COLO668 (cell line): ENCODE measurements around the gene PANK1.
"Not testable (repeated sequence)": the region's sequence is repeated elsewhere in the genome, so short reads cannot be mapped to it uniquely, and the experiment has no call there.

Source experiments
- DNase-seq: peaks from one replicate; lab custom pipeline; 2025; ENCODE audit not compliant: unreplicated experiment; lab: John Stamatoyannopoulos, UW

Gene PANK1

DNA sequence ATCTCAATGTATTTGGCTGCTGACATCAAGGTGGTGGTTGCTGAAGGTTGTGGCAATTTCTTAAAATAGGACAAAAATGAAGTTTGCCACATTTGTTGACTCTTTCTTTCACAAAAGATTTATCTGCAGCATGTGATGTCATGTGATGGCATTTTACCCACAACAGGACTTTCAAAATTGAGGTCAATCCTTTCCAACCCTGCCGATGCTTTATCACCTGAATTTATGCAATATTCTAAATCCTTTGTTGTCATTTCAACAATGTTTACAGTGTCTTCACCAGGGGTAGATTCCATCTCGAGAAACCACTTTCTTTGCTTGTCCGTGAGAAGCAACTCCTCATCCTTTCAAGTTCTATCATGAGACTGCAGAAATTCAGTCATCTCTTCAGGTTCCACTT, 69.0 kb downstream of the PANK1 start:
- DNase-seq, result no peak

DNA sequence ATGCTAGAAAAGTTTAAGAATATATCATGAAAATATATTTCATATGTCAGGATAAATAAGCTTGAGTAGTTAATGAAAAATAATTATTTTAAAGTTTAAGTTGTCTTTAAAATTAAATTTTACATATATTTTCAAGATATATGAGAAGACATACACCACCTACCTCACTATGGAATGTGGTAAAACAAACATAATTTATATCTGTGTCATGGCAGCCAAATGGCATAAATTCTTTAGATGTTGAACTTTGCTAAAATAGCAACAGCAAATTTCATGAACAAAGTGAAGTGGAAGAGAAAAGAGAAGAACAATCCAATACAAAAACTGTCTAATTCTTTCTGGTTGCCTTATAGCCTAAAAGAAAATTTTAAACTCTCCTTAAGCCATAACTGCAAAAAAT, 70.0 kb downstream of the PANK1 start:
- DNase-seq, result no peak

DNA sequence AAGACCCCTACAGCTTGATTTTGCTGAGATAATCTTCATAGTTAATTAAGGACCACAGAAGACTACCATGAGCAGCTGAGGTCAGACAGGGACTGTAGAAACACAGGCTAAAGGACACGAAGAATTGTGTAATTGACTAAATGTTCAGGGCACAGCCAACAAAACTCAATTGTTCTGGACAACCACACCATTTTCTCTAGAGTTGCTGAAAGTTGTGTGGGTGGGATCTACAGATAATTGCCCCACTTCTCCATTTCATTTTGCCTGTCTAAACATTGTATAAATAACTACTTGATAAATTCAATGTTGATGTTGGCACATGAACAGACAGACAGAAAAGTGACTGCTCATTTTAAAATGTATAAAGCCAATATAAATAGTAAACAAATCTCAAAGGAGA, 70.7 kb downstream of the PANK1 start:
- DNase-seq, result no peak

DNA sequence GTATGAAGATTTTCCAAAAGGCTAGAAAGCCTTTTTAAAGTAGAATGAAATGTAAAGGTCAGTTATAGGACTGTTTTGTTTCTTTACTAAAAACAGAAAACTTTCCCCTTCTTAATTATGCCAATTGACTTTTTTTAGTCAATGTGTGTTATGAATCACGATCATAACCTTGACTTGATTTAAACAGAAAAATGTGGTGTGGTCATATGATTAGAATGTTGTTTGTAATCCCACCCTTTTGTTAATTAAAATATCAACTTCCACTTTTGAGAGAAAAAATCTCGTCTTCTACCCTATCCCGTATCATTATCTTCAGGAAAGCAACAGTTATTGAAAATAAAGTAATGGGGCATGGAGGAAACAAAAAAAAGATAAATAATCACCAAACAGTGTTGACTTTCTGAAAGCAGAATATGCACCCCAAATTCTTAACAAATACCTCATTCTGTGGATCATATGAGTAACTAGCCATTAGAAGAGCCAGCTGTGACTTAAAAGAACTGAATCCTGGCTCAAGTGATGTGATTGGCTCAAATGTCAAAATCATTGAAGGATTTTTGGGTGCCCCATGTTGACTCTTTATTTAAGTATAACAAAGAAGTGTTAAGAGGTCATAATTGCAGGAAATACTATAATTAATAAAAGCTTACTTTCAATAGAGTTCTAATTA, 77.3 kb downstream of the PANK1 start:
- DNase-seq, result no peak

GRCh38 chr10:89566992-89567391, 78.0 kb downstream of the PANK1 start:
- DNase-seq, result no peak

GRCh38 chr10:89566095-89566950, 78.7 kb downstream of the PANK1 start:
- DNase-seq, result no peak

DNA sequence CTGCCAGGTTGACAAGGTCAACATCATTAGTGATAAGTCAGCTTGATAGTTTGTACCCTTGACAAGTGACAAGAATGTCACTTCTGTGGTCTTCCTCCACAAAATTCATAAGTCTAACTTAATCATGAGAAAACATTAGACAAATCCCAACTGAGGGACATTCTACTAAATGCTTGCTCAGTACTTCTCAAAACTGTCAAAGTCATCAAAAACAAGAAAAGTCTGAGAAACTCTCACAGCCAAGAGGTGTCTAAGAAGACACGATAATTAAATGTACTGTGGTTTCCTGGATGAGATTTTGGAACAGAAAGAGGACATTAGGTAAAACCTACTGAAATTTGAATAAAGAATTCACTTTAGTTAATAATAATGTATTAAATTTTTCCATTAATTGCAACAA, 79.9 kb downstream of the PANK1 start:
- no peak for DNase-seq

DNA sequence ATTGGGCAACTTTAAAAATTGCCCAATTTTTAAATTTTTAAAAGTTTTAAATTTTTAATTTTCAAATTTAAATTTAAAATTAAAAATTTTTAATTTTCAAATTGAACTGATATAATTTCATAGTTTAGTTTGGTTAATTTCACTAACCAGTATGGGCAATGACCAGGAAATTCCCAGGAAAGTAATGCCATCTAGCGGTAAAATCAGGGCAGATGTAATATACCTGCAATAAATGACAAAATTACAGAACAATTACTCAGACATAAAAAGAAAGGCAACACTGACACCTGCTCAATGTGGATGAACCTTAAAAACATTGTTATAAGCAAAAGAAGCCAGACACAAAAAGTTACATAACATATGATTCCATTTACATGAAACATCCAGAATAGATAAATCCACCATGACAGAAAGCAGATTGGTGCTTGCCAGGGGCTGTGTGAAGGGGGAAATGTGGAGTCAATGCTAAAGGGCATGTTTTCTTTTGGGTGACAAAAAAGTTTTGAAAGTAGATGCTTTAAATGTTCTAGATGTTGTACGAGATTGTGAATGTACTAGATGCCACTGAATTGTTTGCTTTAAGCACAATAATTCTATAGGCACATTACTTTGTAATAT, 81.1 kb downstream of the PANK1 start:
- DNase-seq, result peak; percentile 4

GRCh38 chr10:89563311-89563710, 81.7 kb downstream of the PANK1 start:
- no peak for DNase-seq

DNA sequence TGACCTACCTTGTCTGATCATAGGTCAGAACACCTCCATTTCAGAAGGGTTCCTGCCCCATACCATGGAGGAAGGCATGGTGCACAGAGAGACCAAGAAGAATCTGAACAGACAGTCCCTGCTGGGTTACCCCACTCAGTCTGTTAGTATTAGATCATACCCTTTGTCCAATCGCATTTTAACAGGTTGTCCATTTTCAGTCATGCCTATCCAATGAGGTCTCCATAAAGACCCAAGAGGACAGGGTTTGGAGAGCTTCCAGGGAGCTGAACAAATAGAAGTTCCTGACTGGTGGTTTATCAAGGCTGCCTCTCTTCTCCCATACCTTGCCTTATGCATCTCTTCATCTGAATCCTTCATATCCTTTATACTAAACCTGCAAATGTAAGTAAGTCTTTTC, 88.4 kb downstream of the PANK1 start:
- no peak for DNase-seq

DNA sequence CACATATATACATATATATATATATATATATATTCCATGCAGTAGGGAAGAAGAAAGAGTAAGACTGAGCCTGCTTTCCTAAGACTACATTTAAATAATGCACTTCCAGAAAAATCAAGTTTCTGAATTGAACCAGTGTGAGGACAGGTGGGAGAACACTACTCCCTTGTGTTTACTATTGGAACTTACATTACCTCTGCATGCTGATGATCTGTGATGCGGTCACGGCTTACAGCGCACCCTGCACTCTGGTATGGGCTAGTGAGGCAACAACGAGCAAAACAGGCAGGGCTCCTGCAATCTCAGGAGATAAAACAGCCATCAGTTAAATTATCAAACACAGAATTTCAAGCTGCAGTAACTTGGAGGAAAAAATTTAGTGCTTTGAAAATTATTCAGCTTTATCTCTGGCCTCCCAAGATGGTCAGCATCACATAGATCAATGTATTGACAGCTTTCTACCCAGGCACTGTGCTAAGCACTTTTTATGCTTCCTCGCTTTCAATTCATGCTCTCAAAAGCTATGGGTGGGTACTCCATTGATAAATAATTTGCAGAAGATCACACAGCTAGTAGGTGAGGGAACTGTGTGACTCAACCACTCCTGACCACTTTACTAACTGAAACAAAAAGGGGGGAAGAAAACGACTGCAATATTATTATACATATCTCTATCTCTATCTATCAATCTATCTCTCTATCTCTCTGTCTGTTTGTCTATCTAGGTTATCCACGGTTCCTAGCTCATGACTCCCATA, 89.2 kb downstream of the PANK1 start:
- no peak for DNase-seq

DNA sequence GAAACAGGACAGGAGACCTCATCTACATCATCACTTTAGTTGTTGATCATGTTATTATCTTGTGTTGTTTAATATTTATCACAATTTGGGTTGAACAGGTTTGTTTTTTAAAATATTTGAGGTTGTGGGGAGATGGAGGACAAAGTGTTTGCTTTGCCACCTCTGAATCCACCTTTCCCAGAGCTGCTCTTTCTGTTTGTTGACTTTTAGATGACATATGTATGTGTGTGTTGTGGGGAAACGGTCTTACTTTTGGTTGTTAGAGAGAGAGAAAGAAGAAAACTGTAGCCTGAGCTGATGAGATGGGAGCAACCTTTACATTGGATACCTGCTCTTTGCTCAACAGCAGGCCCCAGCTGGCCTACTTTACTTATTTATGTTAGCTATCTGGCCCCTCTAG, 90.6 kb downstream of the PANK1 start:
- no peak for DNase-seq

GRCh38 chr10:89553064-89553734, 91.8 kb downstream of the PANK1 start:
- DNase-seq, result no peak

DNA sequence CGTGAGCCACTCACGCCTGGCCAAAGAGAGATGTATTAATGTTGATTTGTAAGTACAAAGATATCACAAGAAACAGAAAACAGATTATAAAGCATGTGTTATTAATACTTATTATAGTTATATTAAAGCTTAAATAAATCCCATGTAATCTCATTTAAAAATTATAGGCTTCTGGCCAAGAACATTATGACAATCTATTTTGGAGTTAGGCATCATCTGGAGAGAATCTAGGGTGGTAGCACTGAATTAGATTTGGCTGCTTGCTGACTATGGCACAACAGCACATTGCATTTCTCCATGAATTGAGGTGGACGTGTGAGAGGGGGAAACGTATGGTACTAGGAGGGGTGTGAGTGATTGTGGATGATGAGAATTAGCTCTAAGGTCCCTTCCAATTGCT, 92.8 kb downstream of the PANK1 start:
- no peak for DNase-seq

DNA sequence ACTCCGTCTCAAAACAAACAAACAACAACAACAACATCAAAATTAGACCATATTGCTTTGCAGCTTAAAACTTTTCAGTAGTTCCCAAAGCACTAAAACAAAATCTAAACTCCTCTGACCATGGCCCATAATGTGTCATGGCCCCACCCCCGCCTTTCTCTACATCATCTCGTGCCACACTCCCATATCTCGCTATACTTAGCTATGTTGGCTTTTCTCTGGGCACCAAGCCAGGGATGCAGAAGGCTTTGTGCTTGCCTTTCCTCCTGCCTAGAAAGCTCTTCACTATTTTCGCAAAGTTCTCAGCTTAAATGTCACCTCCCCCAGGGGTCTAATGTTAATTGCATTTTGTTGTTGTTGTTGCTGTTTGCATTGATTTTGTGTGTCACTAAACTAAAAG, 94.5 kb downstream of the PANK1 start:
- DNase-seq, result peak; percentile 11

DNA sequence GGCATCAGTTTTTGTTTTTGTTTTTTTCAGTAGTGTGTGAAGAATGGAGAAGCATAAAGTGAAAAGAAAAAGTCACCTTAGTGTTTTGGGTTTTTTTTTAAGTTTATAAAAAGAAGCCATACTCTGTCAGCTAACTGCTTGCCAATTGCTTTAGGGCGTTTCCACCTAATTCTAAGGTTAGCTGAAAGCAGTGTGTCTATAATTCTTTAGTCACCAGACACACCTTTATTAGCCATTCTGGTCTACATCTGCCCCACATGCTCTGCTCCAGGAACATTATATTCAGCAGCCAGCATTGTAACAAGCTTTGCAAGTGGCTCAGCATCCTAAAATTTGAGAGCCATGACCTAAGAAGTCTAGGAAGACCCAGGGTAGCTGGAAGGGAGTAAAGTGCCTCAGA, 95.5 kb downstream of the PANK1 start:
- no peak for DNase-seq

GRCh38 chr10:89548673-89549072, 96.4 kb downstream of the PANK1 start:
- DNase-seq, result no peak

DNA sequence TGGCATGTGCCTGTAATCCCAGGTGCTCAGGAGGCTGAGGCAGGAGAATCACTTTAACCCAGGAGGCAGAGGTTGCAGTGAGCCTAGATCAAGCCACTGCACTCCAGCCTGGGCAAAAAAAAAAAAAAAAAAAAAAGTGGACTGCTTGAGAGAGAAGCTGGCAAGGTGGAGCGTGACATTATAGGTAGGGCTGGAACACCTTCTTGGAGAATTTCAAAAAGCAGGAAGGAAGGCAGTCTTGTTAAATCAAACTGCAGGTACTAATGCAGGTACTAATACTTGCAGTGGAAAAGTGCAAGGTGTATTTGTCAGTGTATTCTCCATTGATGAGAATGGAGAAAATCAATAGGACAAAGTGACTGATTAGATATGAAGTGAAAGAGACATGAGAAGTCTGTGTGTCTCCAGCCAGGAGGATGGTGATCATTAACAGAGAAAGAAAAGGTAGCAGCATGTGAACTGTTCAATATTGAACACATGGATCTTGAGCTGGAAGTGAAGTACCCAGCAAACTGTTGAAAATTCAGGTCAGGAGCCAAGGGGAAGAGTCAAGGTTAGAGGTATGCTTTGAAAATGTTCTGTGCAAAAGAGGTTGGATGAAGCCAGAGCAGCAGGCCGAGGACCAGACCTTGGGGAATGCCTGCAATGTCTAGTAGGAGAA, 97.1 kb downstream of the PANK1 start:
- DNase-seq, result no peak

GRCh38 chr10:89546651-89547050, 98.4 kb downstream of the PANK1 start:
- DNase-seq, result not testable (repeated sequence)

DNA sequence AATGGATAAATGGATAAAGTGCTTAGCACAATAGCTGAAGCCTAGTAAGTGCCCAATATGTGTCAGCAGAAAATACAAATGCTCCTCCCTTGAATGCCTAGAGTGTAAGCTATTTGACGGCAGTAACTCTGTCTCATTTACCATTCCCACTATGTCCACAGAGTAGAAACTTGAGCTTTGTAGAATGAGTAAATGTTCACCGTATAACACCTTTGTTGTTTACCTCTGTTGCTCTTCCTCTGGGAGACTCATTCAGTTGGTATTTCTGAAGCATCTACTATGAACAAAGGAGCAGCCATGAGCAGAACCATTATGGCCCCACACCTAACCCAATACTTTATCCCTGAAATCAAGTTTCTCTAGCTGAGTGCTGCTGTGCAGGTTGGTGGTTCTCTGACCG, 101.2 kb downstream of the PANK1 start:
- no peak for DNase-seq
